Measurements from ENCODE around the gene CX3CL1.

Gene CX3CL1

GRCh38 chr16:57407521-57408353, 35.4 kb downstream of the CX3CL1 start:
- no peak for DNase-seq

GRCh38 chr16:57409065-57409464, 36.8 kb downstream of the CX3CL1 start:
- DNase-seq, result no peak

- DNase-seq, result no peak
Observed at GRCh38 chr16:57409870-57410587, 37.7 kb downstream of the CX3CL1 start.

GRCh38 chr16:57411362-57411976, 39.2 kb downstream of the CX3CL1 start:
- DNase-seq, result no peak

GRCh38 chr16:57412584-57412983, 40.3 kb downstream of the CX3CL1 start:
- DNase-seq, result no peak

- DNase-seq, result no peak
Observed at GRCh38 chr16:57413301-57413730, 41.0 kb downstream of the CX3CL1 start.

GRCh38 chr16:57413733-57414132, 41.4 kb downstream of the CX3CL1 start:
- no peak for DNase-seq

- no peak for DNase-seq
Observed at GRCh38 chr16:57416084-57416483, 43.8 kb downstream of the CX3CL1 start.

GRCh38 chr16:57419506-57419905, 47.2 kb downstream of the CX3CL1 start:
- no peak for DNase-seq

GRCh38 chr16:57422026-57422944, 50.0 kb downstream of the CX3CL1 start:
- no peak for DNase-seq

- DNase-seq, result no peak
Observed at GRCh38 chr16:57423152-57423551, 50.9 kb downstream of the CX3CL1 start.

- no peak for DNase-seq
Observed at GRCh38 chr16:57424583-57424982, 52.3 kb downstream of the CX3CL1 start.

- DNase-seq, result no peak
Observed at GRCh38 chr16:57426356-57426755, 54.1 kb downstream of the CX3CL1 start.

- no peak for DNase-seq
Observed at GRCh38 chr16:57427307-57427706, 55.0 kb downstream of the CX3CL1 start.

GRCh38 chr16:57427824-57428223, 55.5 kb downstream of the CX3CL1 start:
- DNase-seq, result no peak

GRCh38 chr16:57430955-57431354, 58.7 kb downstream of the CX3CL1 start:
- no peak for DNase-seq

GRCh38 chr16:57432505-57432904, 60.2 kb downstream of the CX3CL1 start:
- no peak for DNase-seq

- no peak for DNase-seq
Observed at GRCh38 chr16:57432989-57433388, 60.7 kb downstream of the CX3CL1 start.

- DNase-seq, result no peak
Observed at GRCh38 chr16:57434003-57434402, 61.7 kb downstream of the CX3CL1 start.

Measured in NK-92 treated with Interleukin-12 subunit alpha and Interleukin-12 subunit beta, amount 100 ng/mL, for 24 hours (cell line).